K562 (cell line): ENCODE data around the gene INPP4B.

Experiments
- CC2D1A ChIP-seq: fragments of 450-650 bp; IDR thresholded peaks from 2 replicates; pipeline ENCODE4 v1.6.1; 2017; ENCODE audit warnings: mild to moderate bottlenecking
- FOXJ3 ChIP-seq: sonication (generic); formaldehyde crosslinking; IDR thresholded peaks from 2 replicates; pipeline ENCODE4 v1.4.0; 2020; ENCODE audit warnings: mild to moderate bottlenecking, missing genetic modification reagents
- GATAD2B ChIP-seq: fragments of 450-650 bp; IDR thresholded peaks from 2 replicates; pipeline ENCODE4 v1.6.1; 2017; ENCODE audit warnings: mild to moderate bottlenecking, borderline replicate concordance
- OTX1 ChIP-seq: fragments of 450-650 bp; formaldehyde crosslinking; IDR thresholded peaks from 2 replicates; pipeline ENCODE4 v1.4.0; 2022; ENCODE audit warnings: mild to moderate bottlenecking
- PHF8 ChIP-seq: fragments of 200-600 bp; sonication (generic); IDR thresholded peaks from 2 replicates; pipeline ENCODE4 v1.6.1; 2012; ENCODE audit warnings: mixed run types, mild to moderate bottlenecking, inconsistent platforms, low read length, moderate library complexity, borderline replicate concordance
- POLR2AphosphoS5 ChIP-seq: IDR thresholded peaks from 2 replicates; pipeline ENCODE4 v1.6.1; 2011; ENCODE audit warnings: mild to moderate bottlenecking, low read depth, low read length, moderate library complexity; ENCODE audit not compliant: control insufficient read depth, insufficient read depth
- ZNF639 ChIP-seq, 2 experiments: fragments of 200-800 bp in 1 of 2; sonication (Bioruptor generic) in 1 of 2; sonication (generic) in 1 of 2; formaldehyde crosslinking in 1 of 2; IDR thresholded peaks in 1 of 2; conservative IDR thresholded peaks in 1 of 2; 2 replicates each; pipeline versions ENCODE4 v1.5.0 to v1.6.1; 2016 to 2020; ENCODE audit warnings: missing compliant biosample characterization in 1 of 2, missing genetic modification characterization in 1 of 2, missing genetic modification reagents in 1 of 2
- TF ChIP-seq, protein P1 (sequence below), 3 experiments: IDR thresholded peaks in 2 of 3; conservative IDR thresholded peaks in 1 of 3; 2 replicates each; pipeline ENCODE4 v1.5.1; 2011 to 2012; ENCODE audit warnings: low read length in 3 of 3, mild to moderate bottlenecking in 3 of 3, control low read depth in 2 of 3, improper control_type of control experiment in 1 of 3, inconsistent platforms in 1 of 3, low read depth in 1 of 3, mixed read lengths in 1 of 3, moderate library complexity in 1 of 3; ENCODE audit not compliant: insufficient read depth in 2 of 3
- TF ChIP-seq, protein P2 (sequence below), 2 experiments: IDR thresholded peaks; 2 replicates each; pipeline ENCODE4 v1.6.1; 2012; ENCODE audit warnings: improper control_type of control experiment in 2 of 2, low read depth in 2 of 2, low read length in 2 of 2, borderline replicate concordance in 1 of 2
- TF ChIP-seq, protein P3 (sequence below): fragments of 450-650 bp; formaldehyde crosslinking; IDR thresholded peaks from 2 replicates; pipeline ENCODE4 v1.4.0; 2022; ENCODE audit warnings: mild to moderate bottlenecking, moderate library complexity

GRCh38 chr4:142648378-142648777 lies 197.7 kb downstream of the INPP4B start:
- TF ChIP-seq OTX1 (CRISPR knock-in tag) (no peak), FOXJ3 (CRISPR knock-in tag) (no peak), PHF8 (no peak), ZNF639 (CRISPR knock-in tag; conservative IDR thresholded peaks at IDR 0.05 in 1 of 2, IDR thresholded peaks at IDR 0.05 in 1 of 2) (no peak), CC2D1A (no peak), POLR2AphosphoS5 (no peak), GATAD2B (no peak)
- TF ChIP-seq, protein P1, sequence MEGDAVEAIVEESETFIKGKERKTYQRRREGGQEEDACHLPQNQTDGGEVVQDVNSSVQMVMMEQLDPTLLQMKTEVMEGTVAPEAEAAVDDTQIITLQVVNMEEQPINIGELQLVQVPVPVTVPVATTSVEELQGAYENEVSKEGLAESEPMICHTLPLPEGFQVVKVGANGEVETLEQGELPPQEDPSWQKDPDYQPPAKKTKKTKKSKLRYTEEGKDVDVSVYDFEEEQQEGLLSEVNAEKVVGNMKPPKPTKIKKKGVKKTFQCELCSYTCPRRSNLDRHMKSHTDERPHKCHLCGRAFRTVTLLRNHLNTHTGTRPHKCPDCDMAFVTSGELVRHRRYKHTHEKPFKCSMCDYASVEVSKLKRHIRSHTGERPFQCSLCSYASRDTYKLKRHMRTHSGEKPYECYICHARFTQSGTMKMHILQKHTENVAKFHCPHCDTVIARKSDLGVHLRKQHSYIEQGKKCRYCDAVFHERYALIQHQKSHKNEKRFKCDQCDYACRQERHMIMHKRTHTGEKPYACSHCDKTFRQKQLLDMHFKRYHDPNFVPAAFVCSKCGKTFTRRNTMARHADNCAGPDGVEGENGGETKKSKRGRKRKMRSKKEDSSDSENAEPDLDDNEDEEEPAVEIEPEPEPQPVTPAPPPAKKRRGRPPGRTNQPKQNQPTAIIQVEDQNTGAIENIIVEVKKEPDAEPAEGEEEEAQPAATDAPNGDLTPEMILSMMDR (IDR thresholded peaks at IDR 0.05 in 2 of 3, conservative IDR thresholded peaks at IDR 0.05 in 1 of 3; ENCODE audit: insufficient read depth in 2 of 3, low read depth in 1 of 3, low read length in 3 of 3), result no peak
- TF ChIP-seq, protein P2, sequence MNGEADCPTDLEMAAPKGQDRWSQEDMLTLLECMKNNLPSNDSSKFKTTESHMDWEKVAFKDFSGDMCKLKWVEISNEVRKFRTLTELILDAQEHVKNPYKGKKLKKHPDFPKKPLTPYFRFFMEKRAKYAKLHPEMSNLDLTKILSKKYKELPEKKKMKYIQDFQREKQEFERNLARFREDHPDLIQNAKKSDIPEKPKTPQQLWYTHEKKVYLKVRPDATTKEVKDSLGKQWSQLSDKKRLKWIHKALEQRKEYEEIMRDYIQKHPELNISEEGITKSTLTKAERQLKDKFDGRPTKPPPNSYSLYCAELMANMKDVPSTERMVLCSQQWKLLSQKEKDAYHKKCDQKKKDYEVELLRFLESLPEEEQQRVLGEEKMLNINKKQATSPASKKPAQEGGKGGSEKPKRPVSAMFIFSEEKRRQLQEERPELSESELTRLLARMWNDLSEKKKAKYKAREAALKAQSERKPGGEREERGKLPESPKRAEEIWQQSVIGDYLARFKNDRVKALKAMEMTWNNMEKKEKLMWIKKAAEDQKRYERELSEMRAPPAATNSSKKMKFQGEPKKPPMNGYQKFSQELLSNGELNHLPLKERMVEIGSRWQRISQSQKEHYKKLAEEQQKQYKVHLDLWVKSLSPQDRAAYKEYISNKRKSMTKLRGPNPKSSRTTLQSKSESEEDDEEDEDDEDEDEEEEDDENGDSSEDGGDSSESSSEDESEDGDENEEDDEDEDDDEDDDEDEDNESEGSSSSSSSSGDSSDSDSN (IDR thresholded peaks at IDR 0.05; ENCODE audit: borderline replicate concordance in 1 of 2, low read depth in 2 of 2, low read length in 2 of 2), result no peak
- TF ChIP-seq, protein P3, sequence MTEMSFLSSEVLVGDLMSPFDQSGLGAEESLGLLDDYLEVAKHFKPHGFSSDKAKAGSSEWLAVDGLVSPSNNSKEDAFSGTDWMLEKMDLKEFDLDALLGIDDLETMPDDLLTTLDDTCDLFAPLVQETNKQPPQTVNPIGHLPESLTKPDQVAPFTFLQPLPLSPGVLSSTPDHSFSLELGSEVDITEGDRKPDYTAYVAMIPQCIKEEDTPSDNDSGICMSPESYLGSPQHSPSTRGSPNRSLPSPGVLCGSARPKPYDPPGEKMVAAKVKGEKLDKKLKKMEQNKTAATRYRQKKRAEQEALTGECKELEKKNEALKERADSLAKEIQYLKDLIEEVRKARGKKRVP, result no peak
